ENCODE measurements around the gene WT1. TPM values are rescaled to one million over a fixed set of nuclear protein-coding genes. Genes with fewer than 3 reads are reported as not detected.

WT1 gene
- total and polyA plus RNA-seq, 2 donors, result 0.16 to 0.94 TPM

DNA sequence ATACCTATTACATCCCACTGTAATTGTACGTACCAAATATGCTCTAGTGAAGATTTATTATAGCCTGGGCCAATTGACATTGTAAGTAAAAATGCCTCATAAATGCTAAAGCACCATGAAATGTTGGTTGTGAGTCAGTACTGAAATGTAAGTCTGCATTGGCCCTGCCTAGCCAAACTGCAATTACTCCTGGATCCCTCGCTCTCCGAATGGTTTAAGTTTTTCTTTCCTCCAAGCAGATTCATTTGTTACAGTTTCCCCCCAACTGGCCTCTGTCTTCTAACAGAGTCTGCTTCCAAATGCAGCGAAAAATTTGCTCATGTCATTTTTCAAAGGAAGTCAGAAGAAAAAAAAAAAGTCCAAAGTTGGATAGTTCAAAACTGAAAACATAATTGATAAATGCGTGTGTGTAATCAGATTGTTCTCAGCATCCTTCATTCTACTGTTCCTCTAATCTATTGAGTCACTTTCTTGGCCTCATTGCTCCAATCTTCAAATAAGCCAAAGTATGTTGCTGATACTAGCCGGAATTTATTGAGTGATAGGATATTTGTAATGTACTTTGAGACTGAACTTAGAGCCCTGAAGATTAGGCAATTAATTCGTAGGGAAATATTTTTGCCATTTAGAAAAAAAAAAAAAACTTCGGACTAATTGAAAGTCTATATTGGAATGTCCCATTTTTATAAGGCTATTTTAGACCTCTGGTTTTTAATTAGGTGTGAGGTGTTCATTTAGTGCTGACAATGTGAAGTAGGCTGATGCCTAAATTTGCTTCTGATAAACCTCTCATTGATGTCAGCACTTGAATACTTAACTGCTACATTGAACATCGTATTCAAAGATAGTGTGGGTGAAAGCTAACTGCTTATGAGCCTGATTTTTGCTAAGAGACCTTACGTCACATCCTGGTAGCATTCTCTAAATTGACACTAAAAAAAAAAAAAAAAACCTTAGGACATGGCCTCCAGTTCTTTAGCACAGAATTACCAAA lies 93.4 kb downstream of the WT1 start:
- Histone ChIP-seq H3K4me3 (ENCODE audit: low read length in 2 of 2) (no peak overlapping the region), H3K27me3 (ENCODE audit: control insufficient read depth in 2 of 2, insufficient read depth in 1 of 2, low read length in 1 of 2) (peaks cover 0 to 9% of the 10 kb centered on the region in 2 donors), H3K36me3 (ENCODE audit: control insufficient read depth in 2 of 2, insufficient read depth in 2 of 2, low read length in 1 of 2) (no peaks in the 10 kb centered on the region), H3K4me1 (ENCODE audit: control insufficient read depth in 2 of 2, insufficient read depth in 2 of 2, low read length in 2 of 2) (no peaks in the 10 kb centered on the region), H3K9me3 (ENCODE audit: control insufficient read depth in 2 of 2, insufficient read depth in 1 of 2, low read length in 1 of 2) (no peaks in the 10 kb centered on the region), H3K27ac (ENCODE audit: low read depth in 1 of 2, low read length in 1 of 2) (no peak overlapping the region)
- DNase-seq (ENCODE audit: low read depth in 6 of 9, low spot score in 9 of 9), result no peak
- WGBS, result 93% methylated on average over 10 of the region's 10 CpGs

GRCh38 chr11:32340181-32340580 lies 95.2 kb downstream of the WT1 start:
- Histone ChIP-seq H3K4me3 (ENCODE audit: low read length in 2 of 2) (no peak overlapping the region), H3K9me3 (ENCODE audit: control insufficient read depth in 2 of 2, insufficient read depth in 1 of 2, low read length in 1 of 2) (no peaks in the 10 kb centered on the region), H3K27me3 (ENCODE audit: control insufficient read depth in 2 of 2, insufficient read depth in 1 of 2, low read length in 1 of 2) (peaks cover 0 to 10% of the 10 kb centered on the region in 2 donors), H3K27ac (ENCODE audit: low read depth in 1 of 2, low read length in 1 of 2) (no peak overlapping the region), H3K36me3 (ENCODE audit: control insufficient read depth in 2 of 2, insufficient read depth in 2 of 2, low read length in 1 of 2) (no peaks in the 10 kb centered on the region), H3K4me1 (ENCODE audit: control insufficient read depth in 2 of 2, insufficient read depth in 2 of 2, low read length in 2 of 2) (no peaks in the 10 kb centered on the region)
- DNase-seq (ENCODE audit: low read depth in 6 of 9, low spot score in 9 of 9), result no peak
- 87% methylated on average over 3 of the region's 3 CpGs for WGBS

Other genes with a start within 250 kb of the WT1 start
- 481 TPM for gene EIF3M, start 148.3 kb upstream of the WT1 start, total RNA-seq
- gene EIF3M, start 148.3 kb upstream of the WT1 start, polyA plus RNA-seq, result 432 TPM

Data from thymus (tissue), 11 donors.